Erythroblast (primary cell): ENCODE data around the gene PLXNA2.

Experiments
- GATA1 ChIP-seq: IDR thresholded peaks from 2 replicates; pipeline ENCODE4 v1.6.1; 2011; ENCODE audit warnings: low read depth, mild to moderate bottlenecking, control low read depth, low read length, moderate library complexity
- POLR2A ChIP-seq: IDR thresholded peaks from 2 replicates; pipeline ENCODE4 v1.6.1; 2011; ENCODE audit warnings: mild to moderate bottlenecking, low read length

- TF ChIP-seq POLR2A (no peak), GATA1 (no peak)
Observed at GRCh38 chr1:208098773-208099172, 145.4 kb downstream of the PLXNA2 start.
